NK-92 (cell line): ENCODE results near the gene GALNT15.

Experiments used
- DNase-seq: peaks from one replicate; lab custom pipeline; 2025; ENCODE audit not compliant: unreplicated experiment; lab: John Stamatoyannopoulos, UW

The GALNT15 gene, protein sequence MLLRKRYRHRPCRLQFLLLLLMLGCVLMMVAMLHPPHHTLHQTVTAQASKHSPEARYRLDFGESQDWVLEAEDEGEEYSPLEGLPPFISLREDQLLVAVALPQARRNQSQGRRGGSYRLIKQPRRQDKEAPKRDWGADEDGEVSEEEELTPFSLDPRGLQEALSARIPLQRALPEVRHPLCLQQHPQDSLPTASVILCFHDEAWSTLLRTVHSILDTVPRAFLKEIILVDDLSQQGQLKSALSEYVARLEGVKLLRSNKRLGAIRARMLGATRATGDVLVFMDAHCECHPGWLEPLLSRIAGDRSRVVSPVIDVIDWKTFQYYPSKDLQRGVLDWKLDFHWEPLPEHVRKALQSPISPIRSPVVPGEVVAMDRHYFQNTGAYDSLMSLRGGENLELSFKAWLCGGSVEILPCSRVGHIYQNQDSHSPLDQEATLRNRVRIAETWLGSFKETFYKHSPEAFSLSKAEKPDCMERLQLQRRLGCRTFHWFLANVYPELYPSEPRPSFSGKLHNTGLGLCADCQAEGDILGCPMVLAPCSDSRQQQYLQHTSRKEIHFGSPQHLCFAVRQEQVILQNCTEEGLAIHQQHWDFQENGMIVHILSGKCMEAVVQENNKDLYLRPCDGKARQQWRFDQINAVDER

DNA sequence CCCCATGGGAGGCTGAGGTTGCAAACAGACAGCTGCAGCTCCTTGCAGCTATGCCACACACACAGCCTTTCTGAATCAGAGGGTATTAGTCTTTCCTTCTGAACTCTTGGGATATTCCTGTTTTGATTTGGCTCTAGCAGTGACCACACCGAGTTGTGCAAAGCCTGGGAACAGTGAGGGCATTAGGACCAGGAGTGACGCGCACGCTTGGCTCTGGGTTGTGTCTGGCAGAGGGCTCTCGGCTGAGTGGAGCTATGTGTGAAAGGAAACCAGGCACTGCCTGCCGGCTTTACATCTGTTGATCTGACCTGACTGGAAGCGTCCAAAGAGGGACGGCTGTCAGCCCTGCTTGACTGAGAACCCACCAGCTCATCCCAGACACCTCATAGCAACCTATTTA lies at the start of gene GALNT15:
GALNT15 (plus strand) TSS at position 292 of the 400 bp plus-strand sequence. CDS start 472 bp downstream, outside the sequence.
- DNase-seq = no peak

DNA sequence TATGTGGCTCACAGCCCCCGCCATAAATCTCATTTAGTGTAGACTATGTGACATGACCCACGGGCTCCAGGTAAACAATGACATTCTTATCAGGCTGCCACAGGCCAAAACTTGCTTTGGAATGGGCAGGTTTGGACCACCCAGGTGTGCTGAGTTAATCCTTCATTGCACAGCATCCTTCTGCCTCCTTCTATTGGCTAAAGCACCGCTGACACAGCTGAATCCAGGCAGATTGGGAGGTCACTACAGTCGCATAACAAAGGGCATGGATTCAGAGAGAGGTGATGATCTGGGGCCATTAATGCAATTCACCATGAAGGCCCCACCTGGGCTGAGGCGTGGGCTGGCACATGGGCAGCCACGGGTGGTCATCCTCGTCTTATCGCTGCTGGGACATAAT lies 47.8 kb upstream of the GALNT15 start:
- DNase-seq = no peak

DNA sequence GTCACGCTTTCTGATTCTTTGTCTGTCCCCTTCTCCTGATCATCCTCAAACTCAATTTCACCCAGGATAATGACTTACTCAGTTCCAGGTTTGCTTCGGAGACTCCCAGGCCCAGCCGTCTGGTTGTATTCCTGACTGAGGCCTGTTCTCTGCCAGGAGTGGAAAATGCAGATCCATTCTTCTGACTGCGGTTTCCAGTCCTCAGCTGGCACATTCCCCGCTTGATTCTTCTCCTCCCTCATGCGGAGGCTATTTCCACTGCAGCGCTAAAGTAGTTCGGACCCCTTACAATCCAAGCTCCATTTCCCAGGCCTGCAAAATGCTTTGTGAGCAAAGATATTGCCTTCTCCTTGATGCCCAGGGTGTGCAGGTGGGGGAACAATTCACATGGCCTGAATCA lies 47.2 kb upstream of the GALNT15 start:
- DNase-seq = no peak

DNA sequence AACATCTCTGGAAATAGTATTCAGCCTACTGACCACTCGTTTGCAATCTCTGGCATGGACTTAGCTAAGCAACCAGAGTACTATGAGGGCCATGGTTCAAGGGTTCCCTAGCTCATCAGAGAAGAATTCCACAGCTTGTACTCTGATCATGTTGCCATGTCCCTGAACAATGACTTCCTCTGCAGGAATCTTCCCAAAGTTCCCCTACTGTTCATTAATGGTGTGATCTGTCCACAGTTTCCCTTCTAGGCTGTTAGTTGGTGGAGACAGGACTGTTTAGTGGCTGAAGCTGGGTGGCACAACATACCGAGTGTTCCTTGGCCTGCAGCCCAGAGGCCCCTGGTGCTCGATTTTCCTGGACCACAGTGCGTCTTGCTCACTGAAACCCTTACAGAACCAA lies 44.4 kb upstream of the GALNT15 start:
- DNase-seq = no peak

DNA sequence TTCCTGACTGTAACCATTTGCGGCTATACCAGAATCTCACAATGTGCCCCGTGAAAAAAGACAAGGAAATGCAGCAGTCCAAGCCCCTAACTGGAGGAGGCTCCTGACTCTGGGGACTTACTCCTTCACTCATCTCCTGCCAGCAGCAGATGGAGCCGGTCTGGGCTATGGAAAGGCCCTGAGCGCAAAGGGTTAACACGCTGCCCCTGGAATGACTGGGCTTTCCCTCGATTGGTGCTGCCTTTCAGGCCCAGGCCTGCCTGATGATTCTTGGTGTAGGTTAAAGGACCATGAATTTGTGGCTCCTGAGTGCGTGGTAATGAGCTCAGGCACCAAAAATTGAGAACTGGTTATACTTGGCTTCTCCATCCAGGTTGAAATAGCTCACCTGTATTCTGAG lies 42.3 kb upstream of the GALNT15 start:
- DNase-seq = no peak

DNA sequence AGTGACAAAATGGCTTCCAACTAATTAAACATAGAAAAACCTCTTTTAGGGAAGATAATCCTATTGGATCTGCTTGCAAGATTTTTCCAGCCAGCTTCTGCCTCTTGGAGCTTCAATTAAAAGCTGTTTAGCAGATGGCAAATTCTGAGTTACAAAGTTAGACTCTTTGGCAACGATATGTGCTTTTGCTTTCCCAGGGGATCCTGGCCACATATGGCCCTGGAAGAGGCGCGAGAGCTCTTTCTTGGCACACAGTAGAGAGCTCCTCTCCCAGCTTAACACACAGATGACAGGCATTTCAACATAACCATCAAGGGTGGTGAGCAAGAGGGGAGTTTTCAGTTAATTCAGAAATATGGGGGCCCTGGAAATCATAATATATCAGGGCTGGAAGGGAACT lies 41.6 kb upstream of the GALNT15 start:
- no peak for DNase-seq

DNA sequence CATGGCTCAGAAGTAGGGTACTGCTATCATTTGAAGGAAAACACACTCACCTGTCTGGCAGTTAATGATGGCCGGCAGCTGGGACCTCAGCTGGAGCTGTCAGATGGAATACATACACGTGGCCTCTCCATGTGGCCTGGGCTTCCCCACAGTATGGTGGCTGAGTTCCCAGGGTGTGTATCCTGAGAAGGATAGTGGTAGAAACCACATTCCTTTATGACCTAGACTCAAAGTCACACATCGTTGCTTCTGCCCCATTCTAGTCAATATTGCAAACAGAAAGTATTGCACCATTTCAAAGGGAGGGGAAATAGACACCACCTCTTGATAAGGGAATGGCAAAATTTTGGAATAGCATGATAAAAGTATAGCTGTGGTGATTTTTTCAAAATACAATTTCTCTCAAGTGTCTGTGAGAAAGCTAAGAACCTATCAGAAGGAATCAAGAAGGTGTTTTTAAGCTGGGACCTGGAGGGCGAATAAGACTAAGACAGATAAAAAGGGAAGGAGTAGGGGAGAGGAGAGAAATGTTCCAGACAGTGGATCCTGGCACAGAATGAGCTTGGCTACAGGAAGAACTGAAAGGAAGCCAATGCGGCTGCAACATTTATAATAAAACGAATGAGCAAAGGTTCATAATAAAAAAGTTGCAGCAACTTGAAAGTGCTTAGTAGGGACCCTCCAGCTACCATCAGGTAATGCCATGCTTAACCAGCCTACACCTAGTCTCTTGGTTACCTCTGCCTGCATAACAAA lies 40.1 kb upstream of the GALNT15 start:
- no peak for DNase-seq

DNA sequence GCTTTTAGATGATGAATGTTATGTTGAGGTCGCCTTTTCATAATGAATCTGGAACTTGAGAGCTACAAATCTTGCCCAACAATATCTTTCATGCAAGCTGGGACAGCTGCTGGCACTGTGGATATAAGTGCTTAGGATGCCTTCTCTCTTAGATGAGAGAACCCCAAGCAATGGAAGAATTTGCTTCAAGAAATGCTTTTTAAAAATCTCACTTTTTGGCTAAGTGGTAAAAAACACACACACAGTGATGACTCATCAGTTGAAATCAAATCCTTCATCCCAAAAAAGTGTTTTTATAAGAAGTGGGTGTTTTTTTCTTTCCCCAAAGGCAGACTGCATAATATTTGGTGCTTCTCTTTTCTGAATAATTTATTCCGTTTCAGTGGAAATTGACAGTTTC lies 38.4 kb upstream of the GALNT15 start:
- DNase-seq = no peak

DNA sequence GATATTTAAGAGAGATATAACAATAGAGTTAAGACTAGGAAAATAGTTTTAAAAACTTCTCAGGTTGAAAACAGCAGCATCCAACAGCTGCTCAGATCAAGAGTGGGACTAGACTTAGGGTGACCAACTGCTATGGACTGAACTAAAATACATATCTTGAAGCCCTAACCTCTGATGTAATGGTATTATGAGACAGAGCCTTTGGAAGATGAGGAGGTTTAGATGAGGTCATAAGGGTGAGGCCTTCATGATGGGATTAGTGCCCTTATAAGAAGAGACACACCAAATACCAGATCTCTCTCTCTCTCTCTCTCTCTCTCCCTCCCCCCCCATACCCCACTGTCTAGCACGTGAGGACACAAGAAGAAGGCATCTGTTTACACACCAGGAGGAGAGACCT lies 37.4 kb upstream of the GALNT15 start:
- no peak for DNase-seq

DNA sequence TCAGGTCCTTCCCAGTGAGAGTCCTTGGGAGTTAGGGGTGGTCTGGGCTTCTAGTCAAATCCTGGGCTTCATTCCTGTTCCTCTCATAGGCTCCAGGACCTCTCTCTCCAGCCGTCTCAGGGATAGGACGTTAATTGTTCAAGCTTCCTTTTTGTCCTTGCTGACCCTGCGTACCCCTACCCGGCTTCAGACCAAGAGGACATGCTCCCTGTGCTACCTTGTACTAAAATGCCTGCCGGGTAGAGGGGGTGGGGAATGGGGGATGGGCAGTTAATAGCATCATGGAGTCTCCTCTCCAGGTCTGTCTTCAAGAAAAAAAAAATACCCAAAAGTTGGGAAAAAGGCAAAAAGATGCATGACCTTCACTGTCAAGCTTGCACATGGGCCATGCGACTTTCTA lies 36.5 kb upstream of the GALNT15 start:
- DNase-seq = no peak

DNA sequence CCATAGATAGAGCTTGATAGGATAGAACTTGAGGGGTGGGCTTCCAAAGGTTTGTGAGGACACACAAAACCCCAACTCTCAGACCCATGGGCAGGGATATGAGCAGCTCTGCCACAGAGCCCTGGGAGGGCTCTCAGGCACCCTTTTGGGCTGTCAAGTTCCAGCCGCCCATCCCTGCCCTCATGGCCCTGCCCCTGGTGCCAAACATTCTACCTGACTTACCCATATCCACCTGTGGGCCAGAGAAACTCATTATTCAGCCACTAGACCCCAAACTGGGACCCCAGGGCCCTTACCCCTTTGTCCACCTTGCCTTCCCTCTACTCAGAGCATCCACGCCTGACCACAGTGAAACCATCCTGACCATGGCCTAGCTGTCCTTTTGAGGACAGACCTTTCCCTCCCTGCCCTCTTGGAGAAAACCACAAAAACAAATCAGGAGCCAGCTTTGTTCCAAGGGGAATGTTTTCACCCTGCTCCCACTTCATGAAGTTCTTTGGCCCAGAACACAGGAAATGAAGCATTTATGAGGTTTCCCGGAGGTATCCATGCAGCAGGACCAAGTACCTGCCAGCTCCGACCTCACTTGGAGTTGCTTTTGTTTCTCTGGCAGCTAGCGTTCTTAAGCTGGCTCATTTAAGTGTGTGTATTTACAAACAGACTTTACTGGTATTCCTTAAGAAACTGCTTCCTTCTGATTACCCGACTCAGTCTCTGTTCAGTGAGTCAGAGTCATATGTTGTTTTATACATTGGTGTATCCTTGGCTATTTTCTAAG lies 34.2 kb upstream of the GALNT15 start:
- no peak for DNase-seq

DNA sequence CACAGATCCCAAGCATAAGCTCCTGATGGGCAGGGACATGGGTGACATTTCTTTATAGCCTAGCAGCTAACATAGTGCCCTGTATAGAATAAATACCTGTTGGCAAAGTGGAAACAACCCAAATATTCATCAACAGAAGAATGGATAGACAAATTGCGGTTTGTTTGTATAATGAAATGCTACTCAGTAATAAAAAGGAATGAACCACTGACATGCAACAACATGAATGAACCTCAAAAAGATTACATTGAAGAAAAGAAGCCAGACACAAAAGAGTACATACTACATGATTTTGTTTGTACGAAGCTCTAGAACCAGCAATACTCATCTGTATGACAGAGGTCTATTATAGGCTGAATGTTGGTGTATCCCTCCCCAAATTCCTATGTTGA lies 33.6 kb upstream of the GALNT15 start:
- DNase-seq = no peak

DNA sequence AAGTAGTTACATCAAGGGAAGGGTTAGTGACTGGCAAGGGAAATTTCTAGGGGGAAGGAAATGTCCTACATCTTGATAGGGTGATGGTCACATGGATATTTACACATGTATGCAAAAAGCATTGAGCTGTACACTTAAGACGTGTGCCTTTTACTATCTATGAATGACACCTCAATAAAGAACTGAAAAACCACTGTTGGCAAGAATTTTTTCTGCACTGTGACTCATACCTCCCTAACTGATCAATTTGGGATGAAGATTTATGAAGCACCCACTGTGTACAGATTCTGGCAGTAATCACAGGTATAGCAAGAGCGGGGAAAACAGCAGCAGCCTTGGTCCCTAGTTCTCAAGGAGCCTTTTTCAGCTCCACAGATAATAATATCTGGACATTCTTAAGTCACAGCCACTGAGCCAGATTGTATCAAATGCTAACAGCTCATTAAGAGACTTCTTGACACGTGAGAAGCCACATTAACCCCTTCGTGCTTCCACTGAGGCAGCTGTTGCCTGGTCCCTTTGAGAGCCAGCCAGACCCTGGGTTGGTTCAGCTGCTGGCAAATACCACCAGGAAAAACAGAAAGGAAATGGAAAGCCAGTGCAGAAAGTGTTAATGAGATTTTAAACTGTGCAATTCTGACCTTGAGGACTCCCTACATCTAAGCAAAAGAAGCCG lies 32.0 kb upstream of the GALNT15 start:
- no peak for DNase-seq

DNA sequence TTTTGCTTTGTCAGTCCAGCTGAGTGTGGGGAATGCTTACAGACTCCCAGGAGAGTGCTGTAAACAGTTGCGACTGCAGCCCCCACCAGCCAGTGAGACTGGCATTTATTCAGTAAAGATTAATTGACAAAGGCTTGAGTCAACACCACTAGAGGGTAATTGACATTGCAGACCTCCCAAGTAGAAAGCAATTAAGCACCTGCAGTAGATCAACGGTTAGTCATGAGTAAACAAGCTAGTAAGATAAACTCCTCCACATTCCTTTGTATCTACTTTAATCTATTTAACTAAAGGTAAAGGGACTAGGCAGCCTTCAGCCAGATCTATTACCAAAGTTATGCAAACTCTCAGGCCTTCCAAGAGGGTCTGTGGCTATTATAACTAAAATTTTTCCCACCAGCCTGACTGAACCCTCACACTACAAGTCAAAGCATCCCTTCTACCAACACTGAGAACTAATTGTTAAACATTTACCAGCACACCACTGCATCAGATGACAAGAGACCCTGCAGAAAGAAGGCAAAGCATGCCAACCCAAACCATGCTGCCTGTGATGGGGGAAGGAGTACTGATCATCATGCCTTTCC lies 30.5 kb upstream of the GALNT15 start:
- DNase-seq = no peak

DNA sequence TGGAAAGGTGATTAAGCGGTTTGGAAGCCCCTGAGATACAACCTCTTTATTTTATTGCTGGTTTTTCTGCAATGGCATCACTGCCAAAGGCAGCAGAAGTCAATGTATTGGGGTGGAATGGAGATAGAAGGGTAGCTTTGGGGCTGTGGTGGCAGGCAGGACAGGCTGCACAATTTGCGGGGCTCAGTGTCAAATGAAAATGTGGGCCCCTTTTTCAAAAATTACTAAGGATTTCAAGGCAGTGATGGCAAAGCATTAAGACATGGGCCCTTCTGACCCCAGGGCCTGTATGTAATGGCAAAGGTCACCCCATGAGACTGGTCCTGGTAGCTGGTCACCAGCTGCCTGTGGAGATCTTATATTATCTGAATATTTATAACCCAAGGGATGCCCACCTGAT lies 29.3 kb upstream of the GALNT15 start:
- DNase-seq = no peak

DNA sequence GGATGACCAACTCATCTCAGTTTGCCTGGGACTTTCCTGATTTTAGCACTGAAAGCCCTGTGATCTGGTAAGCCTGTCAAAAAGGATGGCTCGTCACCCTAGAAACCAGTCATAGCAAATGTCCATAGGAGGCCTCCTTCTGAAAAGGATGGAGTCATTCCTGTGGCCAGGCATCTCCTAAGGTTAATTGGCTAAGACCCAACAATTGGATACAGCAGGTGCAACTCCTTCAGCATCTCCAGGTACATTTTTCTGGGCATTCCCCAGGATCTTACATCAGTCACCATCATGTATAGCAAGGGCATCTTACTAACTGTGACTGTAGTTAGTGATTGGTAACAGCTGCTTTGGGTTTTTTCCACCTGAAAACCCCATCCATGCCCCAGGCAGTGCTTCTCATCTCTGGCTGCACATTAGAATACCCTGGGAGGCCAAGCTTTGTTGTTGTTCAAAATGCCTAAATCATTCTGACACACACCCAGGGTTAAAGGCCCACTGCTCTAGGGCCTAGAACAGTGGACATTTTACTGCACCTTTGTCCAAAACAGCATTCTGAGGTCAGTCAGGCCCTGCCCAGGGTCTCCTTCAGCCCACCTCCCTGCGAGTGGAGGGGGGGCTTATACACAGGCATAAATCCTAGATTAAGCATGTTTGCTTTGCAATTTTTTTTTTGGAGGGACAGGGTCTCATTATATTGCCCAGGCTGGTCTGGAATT lies 28.3 kb upstream of the GALNT15 start:
- DNase-seq = no peak

DNA sequence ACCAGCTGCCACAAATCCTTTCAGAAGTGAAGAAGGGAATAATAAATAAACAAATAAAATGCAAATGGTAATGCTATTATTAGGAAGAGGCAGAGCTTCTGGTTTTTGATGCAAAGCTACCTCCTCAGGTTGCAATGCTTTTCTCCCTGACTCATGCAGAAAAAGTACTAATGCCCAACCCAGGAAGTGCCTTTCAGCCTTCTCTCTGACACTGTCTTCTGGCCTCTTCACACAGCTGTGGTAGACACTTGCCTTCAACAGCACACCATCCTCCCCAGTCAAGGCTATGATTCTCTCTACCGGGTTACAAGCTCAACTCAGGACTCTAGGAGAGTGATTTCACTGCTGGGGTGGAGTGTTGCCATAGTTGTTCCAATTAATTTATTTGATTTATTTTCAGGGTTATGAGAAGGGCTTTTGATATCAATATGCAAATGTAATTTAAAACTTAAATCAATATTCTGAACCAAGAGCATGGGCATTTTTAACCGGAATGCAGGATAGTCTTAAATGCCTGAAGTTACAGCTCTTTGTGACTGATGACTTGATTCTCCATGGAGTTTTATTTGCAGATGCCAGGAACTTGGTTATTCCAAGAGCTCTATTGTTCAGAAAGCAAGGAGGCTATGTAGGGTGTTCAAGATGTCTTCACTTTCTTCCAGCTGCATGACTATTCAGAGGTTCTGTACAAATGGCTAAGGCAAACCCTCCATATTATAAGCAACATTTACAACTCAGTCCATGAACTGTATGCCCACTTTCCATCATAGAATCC lies 27.1 kb upstream of the GALNT15 start:
- DNase-seq = no peak

DNA sequence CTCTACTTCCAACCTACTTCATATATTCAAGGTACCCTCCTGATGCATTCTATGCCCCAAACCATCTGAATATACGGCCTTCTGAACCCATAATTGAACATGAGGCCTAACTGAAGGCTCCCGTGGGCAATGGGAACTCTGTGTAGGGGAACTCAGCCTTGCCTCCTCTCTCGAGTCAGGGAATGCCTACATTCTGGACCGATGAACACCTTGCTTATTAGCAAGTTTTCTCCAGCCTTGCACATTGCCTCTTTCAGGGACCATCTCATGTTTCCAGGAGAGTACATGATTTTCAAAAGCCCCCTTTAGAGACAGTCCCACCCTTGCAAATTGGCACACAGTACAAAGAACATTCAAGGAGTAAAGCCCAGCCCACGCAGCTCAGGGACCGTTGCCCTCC lies 26.3 kb upstream of the GALNT15 start:
- DNase-seq = no peak

DNA sequence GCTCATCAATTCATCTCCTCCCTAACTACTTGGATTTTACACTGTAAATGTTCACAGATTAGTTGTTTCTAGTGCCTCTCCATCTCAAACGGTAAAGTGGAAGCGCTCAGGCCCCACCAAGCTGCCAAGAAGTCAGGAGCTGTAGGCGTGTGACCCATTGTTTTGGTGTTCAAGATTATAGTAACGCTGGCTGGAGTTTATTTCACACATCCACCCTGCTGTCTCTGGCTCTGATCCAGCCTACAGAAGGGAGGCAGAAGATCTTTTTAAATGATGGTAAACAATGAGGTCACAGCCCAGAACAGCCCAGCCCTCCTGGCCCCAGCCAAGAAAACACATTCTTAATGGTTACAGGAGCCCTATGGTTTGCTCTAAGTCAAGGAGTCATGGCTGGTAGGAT lies 25.7 kb upstream of the GALNT15 start:
- DNase-seq = no peak
